Stimulated activated CD4-positive, alpha-beta T cell treated with anti-CD3 and anti-CD28 coated beads, Interleukin-12 subunit alpha, Interleukin-12 subunit beta, amount 100 ng/mL, for 4 hours (primary cell): ENCODE results near the gene PPOX.

ENCODE experiments used
- DNase-seq: peaks from one replicate; pipeline ENCODE4 v3.0.0-alpha.2; 2020

Gene PPOX

DNA sequence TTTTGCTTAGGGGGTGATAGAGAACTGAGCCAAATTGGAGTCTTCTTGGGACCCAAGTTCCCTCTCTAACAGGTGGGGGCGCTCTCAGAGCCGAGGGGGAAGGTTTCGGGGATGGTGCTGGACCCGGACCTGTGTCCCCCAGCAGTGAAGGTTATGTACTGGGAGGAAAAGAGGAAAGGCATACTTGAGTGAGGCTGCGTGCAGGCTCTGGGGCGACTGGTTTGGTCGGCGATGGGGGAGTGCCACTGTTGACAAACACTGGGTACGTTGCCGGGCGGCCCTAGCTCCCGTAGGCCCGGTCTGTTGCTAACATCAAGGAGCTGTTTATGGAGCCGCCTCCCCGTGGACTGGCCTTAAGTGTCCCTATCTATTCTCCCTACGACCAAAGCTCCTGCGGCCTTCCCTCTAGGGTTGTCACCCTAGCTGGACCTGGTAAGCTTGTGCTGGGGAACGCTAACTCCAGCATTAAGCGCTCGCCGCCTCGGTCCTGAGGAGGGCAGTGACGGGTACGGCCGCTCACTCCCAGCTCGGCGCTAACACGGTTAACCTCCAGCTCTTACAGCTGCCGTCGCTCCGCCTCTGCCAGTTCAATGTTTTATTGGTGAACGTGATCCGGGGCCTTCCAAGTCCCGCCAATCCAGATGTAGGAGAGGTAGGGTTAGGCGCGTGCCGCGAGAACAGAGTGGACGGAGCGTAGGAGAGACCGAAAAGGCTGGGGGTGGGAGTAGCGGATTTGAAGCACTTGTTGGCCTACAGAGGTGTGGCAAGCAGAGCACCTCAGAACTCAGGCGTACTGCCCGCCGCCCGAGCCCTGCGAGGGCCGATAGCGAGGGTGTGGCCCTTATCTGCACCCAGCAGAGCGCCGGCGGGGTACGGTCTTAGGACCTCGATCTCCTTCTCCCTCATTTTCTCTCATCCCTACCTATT, at the start of gene PPOX:
Gene PPOX, plus strand, starts transcription at position 685 of the 927 bp plus-strand sequence. CDS start 422 bp downstream, outside the sequence.
- DNase-seq, result peak; percentile 82

- DNase-seq, result peak; percentile 85
These were observed 48.3 kb upstream of the PPOX start, which contains the start of the genes NIT1 and PFDN2 for GRCh38 chr1:161117759-161118581. NIT1 (plus strand) TSS chr1:161118105; CDS start chr1:161118177, 72 bp downstream. PFDN2 (minus strand) TSS chr1:161118037; CDS start chr1:161118026, 11 bp downstream.

DNA sequence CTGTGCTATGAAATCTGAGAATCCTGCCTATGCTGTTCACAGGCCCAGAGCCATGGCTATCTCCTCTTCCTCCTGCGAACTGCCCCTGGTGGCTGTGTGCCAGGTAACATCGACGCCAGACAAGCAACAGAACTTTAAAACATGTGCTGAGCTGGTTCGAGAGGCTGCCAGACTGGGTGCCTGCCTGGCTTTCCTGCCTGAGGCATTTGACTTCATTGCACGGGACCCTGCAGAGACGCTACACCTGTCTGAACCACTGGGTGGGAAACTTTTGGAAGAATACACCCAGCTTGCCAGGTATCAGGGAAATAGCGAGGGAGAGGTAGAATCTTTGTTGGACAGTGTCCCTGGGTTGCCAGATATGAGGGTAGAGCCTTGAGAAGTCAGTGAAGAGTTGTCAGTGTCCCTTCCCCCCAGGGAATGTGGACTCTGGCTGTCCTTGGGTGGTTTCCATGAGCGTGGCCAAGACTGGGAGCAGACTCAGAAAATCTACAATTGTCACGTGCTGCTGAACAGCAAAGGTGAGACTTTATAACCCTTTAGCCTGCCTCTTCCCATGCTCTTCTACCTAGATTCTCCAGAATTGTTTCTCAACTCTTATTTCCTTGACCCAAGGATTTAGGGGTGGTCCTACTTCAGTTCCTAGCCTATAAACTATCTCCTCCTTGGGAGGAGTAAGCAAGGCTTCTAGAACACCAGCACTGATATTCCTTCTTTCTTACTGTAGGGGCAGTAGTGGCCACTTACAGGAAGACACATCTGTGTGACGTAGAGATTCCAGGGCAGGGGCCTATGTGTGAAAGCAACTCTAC, 46.9 kb upstream of the PPOX start:
- DNase-seq, result peak; percentile 57

GRCh38 chr1:161121042-161121650, 45.1 kb upstream of the PPOX start:
- DNase-seq, result no peak

GRCh38 chr1:161121834-161122233, 44.4 kb upstream of the PPOX start:
- DNase-seq, result no peak

- no peak for DNase-seq
These were observed 43.3 kb upstream of the PPOX start for GRCh38 chr1:161122967-161123366.

DNA sequence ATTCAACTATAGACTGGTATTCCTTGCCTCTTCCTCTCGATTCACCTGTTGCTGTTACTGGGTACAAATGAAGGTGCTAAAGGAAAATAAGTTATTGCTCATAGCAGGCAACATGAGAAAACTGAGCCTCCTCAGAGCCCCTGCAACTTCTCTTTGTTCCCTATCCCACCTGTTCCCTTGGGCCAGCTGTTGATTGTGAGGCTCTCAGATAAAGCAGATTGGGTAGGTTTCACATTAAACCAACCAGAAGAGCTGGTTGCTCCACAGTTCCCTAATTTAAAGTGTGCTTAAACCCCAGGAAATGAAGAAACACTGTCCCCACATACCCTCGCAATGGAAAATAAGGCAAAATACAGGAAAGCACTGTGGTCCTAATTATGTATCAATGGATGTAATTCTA, 38.6 kb upstream of the PPOX start:
- DNase-seq, result no peak

DNA sequence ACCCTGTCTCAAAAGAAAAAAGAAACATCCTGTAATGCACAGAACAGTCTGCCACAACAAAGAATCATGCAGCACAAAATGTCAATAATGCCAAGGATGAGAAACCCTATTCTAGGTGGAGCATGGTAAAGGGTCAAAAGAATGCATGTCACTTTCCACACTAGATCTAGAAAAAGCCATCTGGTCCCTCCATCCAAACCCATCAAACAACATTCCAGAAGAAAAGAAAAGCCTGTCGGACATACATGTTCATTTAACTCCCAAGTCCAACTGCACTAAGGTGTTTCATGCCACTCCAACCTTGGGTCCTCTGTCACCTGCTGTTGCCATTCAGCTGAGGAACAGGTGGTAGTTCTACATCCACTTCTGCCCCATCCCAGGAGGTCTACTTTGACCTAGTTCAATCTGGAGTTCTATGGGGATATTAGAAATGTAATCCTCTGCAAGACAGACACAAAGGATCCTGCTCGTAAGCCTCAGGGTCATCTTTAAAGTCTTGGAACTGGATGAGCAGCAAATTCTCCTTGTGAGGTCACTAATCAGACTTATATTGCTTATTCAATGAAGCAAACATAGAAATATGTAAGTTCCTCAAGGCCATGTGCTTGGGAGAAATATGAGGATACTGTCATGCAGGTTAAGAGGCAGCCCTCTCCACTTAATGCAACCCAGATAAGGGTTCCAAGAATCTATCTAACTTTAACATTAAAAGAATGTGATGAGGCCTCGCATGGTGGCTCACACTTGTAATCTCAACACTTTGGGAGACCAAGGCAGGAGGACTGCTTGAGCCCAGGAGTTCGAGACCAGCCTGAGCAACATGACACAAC, 37.4 kb upstream of the PPOX start:
- DNase-seq, result no peak

- DNase-seq, result no peak
These were observed 36.0 kb upstream of the PPOX start for GRCh38 chr1:161130266-161130665.

DNA sequence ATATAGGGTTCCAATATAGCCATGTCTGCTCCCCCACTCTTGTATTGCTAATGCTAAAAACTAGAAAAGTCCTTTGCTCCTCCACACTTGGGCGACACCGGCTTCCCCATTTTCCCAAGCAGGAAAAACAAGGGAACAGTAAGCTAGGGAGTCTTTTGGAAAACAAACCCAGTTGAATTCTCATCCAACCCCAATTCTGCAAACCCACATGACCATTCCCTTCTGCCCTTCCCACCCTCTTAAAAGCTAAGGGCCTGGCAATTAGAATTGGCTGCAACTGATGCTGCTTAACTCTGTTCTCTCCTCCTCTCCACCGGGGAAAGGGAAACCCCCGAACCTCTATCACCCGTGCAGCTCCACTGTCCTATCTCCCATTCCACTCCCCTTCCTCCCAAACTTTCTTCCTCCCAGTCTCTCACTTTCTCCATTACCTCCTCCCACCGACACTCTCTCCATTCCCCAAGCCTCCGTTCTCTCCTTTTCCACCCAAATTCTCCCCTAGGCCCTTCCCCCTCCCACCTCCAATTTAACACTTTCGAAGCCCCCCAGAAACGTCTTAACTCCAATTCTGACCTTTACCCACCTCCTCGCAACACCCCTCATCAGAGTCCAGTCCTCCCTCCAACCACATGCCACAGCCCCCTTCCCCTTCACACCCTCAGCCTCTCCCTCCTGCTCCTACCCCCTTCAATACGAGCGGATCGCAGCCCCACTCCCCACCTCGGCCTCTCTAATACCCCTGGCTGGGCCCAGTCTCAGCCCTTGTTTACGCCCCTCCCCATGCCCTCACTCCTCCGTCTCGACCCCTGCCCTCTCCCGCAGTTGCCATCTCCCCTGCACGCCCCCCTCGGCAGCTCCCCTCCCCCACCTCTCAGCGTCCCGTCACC, 34.5 kb upstream of the PPOX start:
- no peak for DNase-seq

DNA sequence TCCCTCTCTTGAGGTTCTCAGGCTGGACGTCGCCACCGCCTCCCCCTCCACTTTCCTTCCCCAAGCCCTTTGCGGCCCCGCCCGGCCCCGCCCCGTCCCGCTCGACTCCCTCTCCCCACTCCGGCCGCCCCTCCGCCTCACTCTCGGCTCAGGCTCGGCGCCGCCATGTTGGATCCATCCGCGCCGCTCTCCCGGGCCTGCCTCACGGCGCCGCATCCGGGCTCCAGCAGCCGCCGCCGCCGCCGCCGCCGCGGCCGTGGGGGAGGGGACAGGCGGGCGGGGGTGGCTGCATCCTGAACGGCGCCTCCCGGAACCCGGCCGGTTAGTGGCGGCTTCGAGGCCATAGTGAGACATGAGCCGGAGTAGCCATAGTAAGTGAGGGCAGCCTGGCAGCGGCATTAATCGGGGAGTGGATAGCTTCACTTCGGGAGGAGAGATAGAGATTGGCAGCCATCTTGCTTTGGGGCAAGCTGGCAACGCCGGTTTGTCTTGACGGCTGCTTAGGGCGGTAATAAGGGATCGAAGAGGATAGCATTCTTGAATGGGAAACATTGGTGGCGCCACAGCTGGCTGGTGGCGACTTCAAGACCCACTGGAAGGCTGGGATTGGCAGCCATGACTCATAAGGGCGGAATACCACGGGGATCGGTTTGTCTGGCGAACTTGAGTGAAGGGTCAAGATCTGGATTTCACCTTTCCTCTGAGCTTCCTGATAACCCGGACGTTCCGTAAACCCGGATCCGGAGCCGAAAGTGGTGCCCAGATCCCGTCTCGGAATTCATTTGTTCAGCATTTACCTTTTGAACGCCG, 33.6 kb upstream of the PPOX start, which contains the start of gene DEDD:
Gene DEDD, minus strand, starts transcription at position 258 of the 810 bp plus-strand sequence. CDS start 8,205 bp downstream, outside the sequence.
- DNase-seq, result peak; percentile 86

- DNase-seq, result no peak
These were observed 32.9 kb upstream of the PPOX start for GRCh38 chr1:161133220-161133740.

DNA sequence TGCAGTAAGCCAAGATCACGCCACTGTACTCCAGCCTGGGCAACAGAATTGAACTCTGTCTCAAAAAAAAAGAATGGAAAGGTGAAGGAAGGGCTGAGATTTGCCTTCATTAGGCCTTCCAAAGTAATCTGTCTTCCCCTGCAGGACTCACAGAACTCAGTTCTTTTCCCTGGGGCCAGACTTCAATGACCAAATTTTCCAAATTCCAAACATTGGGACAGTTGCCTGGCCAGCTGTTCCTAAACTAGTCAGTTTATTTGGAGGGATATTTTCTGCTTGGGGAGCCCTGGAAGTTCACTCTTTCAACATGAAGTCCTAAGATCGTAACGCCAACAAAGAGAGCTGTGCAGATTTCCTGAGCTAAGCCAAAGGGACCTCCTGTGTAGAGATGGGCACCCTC, 28.3 kb upstream of the PPOX start:
- no peak for DNase-seq

DNA sequence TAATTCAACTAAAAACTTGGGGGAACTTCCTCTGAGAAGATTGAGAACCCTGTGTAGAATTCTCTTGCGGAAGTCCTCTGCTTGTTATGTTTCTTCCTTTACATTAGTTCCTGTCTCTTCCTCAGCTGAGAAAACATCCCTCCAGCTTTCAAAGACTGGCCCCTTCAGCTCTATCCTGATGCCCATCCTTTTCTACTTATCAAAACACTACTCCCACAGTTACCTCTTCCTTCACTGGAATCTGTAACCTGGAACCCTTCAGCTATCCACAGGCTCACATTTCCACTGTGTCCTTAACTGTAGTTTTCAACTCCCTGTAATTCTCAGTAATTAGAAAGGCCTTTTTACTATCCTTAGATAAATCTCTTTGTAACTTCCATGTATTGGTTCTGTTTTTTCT, 27.8 kb upstream of the PPOX start:
- DNase-seq, result no peak

- DNase-seq, result no peak
These were observed 26.5 kb upstream of the PPOX start for GRCh38 chr1:161139766-161140165.

DNA sequence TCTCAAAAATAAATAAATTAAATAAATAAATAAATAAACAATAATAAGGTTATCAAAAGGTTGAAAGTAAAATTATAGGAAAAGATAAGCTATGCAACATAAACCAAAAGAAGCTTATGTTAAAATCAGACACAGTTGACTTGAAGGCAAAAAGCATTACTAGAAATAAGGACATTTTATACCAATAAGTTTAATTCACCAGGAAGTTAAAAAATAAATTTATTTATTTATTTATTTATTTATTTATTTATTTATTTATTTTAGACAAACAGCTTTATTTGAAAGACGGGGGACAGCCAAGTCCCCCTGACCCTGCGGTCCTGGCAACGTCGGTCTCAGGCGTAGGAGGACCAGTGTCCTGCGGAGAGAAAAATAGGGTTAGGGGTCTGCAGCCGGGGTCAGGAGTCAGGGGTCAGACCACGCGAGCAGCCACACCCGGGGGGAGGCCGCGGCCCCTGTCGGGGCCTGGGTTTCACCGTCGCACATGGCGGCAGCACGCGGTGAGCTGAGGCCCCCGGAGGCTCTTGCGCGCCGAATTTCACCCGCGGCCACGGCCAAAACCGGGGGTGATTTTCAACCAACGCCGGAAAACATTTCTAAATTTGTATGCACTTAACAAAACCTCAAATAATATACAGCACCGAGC, 25.3 kb upstream of the PPOX start:
- no peak for DNase-seq

- no peak for DNase-seq
These were observed 20.4 kb upstream of the PPOX start for GRCh38 chr1:161145832-161146231.

DNA sequence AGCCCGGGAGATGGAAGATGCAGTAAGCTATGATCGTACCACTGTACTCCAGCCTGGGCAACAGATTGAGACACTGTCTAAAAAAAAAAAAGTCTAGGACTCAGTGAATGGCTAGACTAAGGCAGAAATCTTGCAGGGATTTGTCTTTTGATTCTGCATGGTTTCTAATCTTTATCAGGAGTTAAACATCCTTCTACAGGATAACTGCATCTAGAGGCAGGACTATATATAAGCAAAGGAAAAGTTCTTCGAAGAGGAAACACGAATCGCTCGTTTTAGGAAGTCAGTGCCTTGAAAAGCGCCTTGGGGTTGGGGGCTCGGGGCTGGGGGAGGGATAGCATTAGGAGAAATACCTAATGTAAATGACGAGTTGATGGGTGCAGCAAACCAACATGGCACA, 13.1 kb upstream of the PPOX start:
- no peak for DNase-seq
